NCI-H2107 (cell line): Measurements from ENCODE around the gene CNKSR2.
A peak's percentile ranks its signal among the peaks of the same experiment; 100 is the strongest.

ENCODE experiments used
- DNase-seq: peaks from one replicate; lab custom pipeline; 2025; lab: John Stamatoyannopoulos, UW

CNKSR2 gene

DNA sequence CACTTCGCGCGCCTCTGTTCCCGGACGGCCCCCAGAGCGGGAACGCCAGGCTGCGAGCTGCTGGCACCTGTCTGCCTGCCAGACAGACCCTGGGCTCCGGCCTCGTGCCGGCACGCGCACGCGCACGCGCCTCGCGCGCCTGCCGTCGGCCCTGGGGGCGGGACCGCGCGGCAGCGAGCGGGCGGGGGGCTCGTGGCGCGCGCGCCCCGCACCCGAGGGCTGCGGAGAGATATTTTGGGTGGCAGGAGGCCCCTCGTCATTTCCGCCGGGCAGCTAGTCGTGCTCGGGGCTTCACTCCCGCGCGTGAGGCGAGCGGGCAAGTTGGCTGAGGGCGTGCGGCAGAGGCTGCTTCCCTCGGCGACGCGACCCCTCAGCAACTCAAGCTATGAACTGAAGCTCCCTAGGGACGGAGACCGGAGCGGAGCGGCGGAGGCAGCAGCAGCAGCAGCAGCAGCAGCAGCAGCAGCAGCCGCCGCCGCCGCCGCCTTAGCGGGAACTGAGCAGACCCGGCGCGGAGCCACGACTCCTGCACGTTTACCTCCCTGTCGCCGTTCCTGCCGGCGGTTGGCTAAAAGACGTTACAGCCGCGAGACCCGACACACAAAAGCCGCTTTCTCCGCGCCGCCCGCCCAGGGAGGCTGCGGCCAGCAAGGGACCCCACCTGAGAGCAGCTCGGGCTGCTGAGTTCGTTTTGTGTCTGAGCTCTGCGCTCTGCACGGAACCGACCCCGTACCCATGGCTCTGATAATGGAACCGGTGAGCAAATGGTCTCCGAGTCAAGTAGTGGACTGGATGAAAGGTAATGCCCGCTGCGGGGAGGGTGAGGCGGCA, at the start of gene CNKSR2:
TSS of gene CNKSR2 (plus strand) at position 256 of the 831 bp plus-strand sequence. CDS start at position 736, 480 bp downstream.
- peak; percentile 62 for DNase-seq

DNA sequence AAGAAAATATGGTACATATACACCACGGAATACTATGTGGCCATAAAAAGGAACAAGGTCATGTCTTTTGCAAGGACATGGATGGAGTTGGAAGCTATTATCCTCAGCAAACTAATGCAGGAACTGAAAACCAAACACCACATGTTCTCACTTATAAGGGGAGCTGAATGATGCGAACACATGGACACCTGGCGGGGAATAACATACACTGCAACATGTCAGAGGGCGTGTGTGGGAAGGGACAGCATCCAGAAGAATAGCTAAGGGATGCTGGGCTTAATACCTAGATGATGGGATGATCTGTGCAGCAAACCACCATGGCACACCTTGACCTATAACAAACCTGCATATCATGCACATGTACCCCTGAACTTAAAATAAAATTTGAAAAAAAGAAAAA, 19.5 kb upstream of the CNKSR2 start:
- no peak for DNase-seq

DNA sequence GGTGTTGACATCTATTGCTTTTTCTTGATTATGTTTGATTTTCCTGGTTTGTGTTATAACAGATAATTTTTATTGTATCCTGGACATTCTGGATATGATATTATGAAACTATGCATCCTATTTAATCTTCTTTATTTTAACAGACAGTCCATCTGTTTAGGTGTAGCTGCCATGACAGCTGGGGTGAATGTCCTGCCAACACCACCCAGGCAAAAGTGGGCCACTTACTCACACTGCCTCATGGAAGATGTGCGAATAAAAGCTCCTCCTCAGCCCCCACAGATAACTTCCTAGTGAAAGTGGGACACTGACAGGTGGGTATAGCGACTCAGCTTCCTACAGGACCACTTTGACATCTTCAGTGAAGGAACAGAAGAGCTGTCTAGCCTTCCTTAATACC, 18.4 kb upstream of the CNKSR2 start:
- no peak for DNase-seq

DNA sequence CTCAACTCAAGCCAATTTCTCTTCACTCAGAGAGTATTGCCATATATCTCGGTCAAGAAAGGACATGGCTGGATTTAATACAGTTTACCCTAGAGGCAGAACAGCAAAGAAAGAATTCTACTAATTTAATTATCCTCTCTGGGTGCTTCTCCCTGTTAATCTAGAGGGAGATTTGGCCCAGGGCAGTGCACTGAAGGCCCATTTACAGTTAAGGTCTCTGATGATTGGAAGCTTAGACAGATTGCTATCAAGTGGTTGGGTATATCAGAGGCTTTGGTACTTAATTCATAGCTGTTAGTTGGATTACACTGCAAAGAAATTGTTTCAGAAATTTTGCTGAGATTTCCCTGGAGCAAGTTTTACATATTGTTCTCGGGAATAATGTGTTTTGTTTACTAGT, 4.6 kb upstream of the CNKSR2 start:
- no peak for DNase-seq

DNA sequence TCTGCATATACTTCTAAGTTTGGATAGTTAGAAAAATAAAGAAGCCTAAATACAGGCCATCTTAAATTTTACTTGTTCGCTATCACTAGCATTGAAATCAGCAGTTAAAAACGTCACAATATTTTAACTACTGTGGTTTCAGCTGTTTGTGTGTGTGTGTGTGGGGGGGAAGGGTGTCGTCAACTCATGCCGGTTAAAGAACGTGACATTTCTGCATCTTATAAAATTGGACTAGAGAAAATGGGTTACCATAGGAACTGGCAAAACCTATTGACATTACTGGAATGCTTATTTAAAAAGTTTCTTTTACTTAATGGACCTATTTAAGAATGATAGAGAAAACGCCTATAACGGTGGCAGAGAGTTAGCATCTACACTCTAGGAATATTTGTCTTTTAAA, 1.2 kb upstream of the CNKSR2 start:
- no peak for DNase-seq

DNA sequence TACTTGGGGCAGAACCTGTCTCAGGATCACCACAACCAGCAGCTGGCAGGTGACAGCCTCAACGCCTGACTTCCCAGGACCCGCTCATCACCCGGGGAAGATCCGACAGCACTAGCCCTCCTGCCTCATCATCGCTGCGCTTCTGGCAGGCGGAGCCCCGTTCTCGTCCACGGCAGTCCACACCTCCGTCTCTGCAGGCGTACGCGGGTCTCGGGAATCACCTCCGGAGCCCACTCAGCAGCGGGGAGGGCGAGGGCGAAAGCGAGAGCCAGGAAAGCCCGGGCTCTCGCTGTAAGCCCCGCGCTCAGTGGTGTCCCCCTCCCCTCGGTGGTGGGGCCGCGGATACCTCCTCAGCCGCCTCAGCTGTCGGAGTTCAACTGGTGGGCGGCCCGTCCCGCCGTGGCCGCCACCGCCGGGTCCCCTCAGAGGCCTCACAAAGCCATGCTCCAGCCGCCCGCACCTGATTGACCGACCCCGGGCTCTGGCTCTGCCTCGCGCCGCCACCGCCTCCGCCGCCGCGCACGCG, 518 bp upstream of the CNKSR2 start:
- DNase-seq: no peak

DNA sequence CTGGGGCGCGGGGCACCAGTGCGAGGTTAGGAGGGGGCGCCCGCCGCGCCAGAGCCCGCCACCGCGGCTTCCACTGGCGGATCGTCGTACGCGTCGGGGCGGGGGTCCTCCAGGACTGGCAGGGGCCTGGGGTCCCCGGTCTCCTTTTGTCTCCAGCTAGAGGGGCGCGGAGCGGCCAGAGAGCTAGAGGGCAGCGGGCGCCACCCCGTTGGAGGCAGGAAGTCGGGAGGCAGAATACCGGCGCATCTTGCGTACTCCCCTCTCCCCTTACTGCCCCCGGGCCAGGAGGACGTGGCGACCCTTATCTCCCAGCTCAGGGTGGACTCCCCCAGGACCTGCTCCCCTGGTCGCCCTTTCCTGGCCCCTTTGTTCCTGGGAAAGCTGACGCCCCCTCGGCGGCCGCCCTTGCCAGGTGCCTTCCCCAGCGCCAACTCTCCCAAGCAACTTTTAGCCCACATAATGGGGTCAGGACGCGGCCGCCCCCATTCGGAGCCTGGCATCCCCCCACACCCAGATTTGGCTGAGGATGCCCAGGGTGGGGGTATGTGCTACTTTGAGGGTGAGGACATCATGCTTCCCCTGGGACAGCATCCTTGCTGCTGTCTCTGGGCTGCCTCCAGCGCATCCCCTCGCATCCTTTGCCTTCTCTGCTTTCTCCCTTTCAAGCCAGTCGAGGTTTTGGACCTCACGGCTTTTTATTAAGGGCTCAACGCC, 933 bp downstream of the CNKSR2 start:
- no peak for DNase-seq

DNA sequence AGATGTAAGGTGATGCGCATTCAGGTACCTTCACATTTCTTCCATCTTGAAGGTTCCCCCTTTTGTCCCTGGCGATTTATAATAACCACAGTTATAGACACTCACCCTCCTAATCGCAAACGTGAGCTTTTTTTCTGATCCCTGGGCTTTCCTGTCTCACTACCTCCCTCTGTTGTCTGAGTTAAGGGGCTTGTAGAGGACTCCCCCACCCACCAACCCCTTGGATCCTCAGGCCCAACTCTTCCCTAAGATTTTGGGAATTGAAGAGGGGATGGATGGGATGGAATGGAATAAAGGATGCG, 1.4 kb downstream of the CNKSR2 start:
- no peak for DNase-seq

DNA sequence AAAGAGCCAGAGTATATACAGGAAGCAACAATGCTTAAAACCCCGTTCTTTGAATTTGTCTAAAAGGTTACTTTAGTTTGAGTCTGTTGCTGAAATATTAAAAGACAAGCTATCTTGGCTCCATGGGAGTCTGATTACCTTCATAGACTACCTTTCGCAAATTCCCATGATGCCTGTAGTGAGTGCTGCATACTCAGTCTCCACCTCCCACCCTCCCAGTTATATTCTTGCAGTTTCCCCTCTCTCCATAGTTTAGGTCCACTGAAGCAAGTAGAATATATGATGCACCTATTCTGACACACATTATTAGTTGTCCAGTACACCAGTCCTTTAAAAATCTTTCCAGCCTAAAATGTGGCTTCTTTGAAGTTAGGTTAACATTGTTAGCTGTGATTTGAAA, 2.4 kb downstream of the CNKSR2 start:
- no peak for DNase-seq

DNA sequence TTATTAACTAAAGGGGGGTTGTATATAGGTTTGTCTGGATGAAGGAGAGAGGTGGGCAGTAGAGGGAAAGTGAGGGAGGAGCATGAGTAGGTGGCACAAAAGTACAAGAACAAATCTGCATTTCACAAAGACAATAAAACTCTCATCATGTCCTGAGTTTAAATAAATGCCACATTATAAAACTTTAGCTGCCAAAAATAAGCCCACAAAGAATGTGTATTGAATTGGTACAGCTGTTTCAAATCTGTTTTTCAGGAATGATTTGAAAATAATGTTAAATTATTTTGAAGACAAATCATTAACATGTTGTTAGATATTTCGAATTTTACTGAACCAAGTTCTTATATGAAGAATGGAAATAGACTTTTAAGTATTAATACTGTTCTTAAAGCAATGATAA, 5.8 kb downstream of the CNKSR2 start:
- DNase-seq: no peak

DNA sequence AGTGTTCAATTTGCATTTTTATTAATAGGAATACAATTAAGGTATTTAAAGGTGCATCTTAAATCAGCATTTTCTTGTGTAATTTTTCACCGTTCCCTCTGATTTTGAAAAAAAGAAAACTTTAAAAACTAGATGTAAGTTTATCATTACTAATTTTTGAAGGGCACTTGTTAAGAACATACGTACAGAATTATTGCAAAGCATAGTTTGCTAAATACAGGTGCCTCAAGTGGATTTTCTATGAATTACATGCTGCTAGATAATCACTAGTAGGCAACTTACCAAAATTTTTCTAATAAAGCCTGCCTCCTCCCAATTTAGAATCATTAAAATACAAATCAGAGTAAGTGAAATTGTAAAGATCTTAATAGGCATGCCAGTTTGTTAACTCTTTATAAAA, 8.5 kb downstream of the CNKSR2 start:
- no peak for DNase-seq

DNA sequence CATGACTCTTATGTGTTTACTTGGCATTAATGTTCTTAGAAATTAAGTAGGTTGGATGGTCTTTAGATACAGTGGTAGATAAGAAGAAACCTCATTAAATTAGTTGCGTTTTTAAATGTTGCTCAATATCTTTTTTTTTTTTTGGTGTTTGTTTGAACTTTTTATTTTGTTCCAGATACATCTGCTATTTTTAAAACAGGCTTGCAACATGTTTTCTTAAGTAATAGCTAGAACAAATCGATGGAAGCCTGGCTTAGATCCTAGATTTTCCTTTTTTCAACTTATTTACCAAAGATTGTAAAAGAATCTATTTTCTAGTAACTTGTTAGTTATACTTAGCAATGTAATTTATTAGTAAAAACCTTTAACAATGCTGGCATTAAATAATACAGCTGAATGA, 9.3 kb downstream of the CNKSR2 start:
- no peak for DNase-seq

DNA sequence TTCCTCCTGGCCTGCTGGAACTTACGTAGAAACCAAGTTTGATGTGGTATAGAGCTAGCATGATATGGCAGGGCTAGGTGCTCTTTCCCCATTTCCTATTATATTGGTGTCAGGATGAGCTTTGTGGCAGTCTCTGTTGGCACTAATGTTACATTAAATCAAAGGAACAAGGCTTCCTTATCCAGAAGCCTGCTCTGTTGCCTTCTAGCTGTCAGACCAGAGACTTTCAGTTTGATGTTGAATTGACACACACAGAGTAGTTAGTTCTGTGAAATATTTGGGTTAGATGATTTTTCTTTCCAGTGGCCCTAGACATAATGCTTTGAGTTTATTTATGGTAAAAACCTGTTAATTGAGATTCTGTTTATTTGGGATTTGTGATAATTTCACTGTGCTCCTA, 10.0 kb downstream of the CNKSR2 start:
- no peak for DNase-seq

DNA sequence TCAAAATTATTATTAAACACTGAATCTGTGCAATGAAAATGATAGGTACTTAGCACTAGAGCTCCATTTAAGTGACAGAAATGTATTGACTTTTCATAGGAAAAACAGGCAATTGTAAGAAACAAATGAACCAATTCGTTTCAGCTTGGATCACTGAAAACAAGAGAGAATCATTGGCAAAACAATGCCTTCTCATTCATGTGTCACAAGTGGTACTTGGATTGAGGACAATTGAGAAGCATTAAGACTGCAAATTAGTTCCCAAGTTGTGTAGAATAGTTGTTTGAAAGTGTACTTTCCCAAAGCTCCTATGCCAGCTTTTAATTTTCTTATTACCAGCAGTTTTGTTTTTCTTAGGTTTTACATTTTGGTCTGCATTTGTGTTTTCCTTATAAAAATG, 20.6 kb downstream of the CNKSR2 start:
- DNase-seq: no peak

DNA sequence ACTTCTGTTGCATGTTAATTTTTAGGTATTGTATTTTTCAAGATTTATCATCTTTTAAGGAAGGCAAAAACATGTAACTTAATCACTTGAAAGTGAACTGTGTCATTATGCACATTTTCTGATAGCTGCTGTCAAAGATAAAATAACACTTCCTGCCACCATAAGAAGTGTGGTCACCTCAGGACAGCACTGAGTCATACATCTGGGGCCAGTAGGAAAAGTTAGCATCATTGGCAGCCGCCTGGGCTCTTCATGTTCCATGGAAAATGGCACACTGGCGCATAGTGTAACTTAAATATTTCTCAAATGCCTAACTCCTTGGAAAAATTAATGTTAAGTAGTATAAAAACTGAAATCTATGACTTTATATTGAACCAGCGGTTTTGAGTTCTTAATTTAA, 24.2 kb downstream of the CNKSR2 start:
- DNase-seq: no peak

DNA sequence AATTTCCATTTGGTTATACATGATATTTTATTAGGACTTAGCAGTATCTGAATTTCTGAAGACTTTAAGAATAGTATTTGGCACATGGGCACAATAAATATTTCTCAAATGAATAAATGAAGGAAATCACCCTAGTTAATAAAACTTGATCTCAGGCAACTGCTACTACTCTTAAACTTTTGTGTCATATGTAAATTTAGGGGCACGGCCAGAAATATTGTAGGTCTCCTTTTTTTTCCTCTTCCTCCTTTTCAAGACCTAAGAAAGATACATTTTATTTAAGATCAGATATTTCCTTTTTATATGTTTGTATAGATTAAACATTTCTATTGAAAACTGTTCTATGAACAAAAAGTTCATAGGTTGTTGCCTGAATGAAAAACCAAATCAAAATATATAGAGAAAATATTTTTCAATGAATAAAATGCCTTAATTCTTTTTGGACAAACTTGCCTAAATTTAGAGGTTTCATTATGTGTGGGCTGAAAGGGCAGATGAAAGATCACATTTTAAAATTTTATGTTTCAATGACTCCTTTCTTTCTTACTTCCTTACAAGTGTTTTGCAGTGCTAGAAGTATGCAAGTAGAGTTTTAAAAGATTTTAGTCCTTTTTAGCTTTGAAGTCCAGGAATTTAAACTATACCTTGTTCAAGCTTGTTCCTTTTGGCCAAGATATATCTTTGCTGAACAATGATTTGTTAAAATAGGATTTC, 26.3 kb downstream of the CNKSR2 start:
- DNase-seq: no peak

DNA sequence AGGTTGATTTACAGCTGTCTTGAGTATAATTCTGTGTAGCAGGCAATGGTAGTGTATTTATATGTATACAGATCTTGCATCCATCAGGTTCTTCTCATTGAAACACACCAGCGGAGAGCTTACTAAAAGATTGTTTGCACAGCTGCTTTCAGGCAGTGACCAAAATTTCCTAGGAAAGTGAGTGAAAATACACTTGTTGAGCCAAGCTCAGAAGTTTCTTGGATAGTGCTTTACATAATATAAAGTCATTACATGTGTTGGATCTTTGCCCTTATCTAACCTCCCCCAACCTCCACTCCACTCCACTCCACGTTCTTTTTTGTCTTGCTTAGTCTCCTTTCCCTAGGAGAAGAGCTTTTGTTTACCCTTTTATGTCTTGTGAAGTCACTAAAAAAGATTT, 34.1 kb downstream of the CNKSR2 start:
- no peak for DNase-seq

DNA sequence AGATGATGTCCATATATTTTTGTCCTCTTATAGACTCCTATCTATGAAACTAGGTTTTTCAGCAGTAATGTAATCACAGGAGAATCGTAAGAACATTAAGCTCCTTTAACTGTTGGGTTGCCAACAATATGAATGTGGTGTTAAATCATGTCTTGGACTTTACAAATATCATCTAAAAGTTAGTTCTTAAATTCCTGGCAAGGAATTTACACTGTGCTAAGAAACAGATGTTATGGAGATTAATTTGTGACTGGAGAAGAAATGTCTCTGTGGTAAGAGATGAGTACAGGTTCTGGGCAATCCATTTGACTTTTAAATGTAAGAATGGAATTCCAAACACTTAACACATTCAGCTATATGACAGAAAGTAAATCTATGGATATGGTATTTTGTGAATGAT, 34.6 kb downstream of the CNKSR2 start:
- DNase-seq: no peak

DNA sequence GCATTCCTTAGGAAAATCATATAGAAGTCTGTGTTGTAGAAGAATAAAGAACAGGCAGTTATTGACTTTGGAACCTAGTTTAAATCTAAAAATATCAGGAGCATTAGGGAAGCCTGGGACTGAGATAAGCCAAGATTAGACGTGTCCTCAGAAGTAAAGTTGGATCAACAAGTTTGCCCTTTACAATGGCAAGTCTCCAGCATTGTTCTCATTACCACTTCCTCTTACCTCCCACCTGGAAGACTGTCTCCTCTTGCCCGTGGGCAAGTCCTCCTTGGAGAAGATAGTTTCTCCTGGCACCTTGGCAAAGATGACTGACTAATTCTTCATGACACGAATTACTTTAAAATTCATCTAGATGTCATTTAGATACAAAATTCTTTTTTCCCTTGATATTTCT, 37.8 kb downstream of the CNKSR2 start:
- no peak for DNase-seq

DNA sequence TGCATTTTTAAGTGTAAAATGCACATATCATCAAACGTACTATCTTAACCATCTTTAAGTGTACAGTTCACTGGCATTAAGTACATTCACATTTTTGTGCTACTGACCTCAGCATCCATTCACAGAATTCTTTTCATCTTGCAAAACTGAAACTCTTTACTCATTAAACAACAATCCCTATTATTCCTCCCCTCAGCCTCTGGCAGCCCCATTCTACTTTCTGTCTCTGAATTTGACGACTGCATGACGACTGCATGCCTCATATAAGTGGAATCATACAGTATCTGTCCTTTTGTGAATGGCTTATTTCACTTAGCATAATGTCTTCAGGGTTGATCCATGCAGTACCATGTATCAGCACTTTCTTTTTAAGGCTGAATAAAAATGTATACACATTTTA, 38.7 kb downstream of the CNKSR2 start:
- no peak for DNase-seq

DNA sequence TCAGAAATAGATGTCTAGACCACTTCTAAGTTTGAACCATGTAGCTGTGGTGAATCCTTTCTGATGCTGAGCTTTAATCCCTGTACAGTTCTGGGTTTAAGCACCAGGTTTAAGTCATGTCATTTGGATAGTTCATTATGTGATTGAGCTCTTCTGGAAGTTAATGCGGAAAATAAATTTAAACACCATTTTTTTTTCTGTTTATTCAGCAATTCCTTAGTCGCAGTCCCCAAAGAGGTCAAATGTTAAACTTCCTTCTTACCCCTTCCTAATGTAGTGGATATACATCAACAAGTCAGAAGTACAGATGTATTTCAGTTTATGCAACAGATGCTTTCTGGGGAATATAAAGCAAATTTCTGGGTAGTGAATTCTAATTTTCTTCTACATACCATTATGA, 52.9 kb downstream of the CNKSR2 start:
- DNase-seq: no peak

DNA sequence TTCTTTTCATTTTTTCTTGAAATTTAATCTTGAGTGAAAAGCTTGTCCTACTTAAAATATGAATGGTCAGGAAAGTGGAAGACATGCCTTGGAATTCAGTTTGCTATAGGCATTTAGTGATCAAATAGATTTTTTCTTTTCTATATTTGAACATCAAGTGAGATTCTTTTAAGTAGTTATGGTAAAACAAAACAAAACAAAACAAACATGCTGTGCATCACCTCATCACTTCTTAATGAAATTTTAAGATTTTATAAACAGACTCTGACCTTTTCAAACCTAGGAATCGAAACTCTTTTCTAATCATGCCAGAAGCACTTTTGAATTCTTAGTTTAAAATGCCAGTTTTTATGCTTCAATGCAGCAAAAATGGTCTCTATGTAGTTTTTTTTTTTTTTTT, 62.8 kb downstream of the CNKSR2 start:
- no peak for DNase-seq

DNA sequence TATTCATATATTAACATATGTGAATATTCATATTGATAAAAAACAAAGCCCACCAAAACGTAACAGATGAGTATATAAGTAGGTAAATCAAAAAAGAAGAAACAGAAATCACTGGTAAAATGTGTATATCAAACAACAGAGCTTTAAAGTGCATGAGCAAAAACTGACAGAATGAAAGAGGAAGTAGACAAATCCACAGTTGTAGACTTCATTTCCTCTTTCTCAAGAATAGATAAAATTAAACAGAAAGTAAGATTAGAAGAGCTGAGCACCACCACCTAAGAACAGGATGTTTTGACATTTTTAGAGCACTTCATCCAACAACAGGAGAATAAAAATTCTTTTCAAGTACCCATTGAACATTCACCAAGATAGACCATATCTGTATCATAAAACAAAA, 64.6 kb downstream of the CNKSR2 start:
- no peak for DNase-seq
